ENCODE results near the gene PLEKHA4. TPM values are rescaled to one million over a fixed set of nuclear protein-coding genes. Genes with fewer than 3 reads are reported as not detected.
A peak's percentile ranks its signal among the peaks of the same experiment; 100 is the strongest.

The PLEKHA4 gene
- total and polyA plus RNA-seq, 9 of the 15 experiments (the other 6 are each of a cell fraction or from before 2014, with no cell fraction given) = 0.07 to 30.8 (median 11.4) TPM

DNA sequence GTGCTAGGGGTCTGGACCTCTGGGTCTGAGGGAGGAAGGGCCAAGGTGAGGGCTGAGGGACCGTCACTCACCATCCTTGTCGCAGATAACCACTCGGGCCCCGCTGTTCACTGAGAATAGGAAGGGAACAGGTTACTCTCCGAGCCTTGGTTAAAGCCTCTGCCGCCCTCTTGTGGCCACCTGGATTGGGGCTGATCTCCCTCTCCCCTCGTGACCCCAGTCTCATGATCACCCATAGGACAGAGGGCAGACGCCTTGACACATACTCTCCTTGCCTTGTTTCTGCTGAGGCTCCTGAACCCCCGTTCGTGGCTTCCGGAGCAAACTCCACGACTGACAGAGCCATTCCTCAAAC is 32.7 kb downstream of the PLEKHA4 start (continued):
- TF ChIP-seq, protein P1, sequence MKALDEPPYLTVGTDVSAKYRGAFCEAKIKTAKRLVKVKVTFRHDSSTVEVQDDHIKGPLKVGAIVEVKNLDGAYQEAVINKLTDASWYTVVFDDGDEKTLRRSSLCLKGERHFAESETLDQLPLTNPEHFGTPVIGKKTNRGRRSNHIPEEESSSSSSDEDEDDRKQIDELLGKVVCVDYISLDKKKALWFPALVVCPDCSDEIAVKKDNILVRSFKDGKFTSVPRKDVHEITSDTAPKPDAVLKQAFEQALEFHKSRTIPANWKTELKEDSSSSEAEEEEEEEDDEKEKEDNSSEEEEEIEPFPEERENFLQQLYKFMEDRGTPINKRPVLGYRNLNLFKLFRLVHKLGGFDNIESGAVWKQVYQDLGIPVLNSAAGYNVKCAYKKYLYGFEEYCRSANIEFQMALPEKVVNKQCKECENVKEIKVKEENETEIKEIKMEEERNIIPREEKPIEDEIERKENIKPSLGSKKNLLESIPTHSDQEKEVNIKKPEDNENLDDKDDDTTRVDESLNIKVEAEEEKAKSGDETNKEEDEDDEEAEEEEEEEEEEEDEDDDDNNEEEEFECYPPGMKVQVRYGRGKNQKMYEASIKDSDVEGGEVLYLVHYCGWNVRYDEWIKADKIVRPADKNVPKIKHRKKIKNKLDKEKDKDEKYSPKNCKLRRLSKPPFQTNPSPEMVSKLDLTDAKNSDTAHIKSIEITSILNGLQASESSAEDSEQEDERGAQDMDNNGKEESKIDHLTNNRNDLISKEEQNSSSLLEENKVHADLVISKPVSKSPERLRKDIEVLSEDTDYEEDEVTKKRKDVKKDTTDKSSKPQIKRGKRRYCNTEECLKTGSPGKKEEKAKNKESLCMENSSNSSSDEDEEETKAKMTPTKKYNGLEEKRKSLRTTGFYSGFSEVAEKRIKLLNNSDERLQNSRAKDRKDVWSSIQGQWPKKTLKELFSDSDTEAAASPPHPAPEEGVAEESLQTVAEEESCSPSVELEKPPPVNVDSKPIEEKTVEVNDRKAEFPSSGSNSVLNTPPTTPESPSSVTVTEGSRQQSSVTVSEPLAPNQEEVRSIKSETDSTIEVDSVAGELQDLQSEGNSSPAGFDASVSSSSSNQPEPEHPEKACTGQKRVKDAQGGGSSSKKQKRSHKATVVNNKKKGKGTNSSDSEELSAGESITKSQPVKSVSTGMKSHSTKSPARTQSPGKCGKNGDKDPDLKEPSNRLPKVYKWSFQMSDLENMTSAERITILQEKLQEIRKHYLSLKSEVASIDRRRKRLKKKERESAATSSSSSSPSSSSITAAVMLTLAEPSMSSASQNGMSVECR (CRISPR knock-in tag; IDR thresholded peaks at IDR 0.05) = no peak
- TF ChIP-seq CAMTA2 (CRISPR knock-in tag; conservative IDR thresholded peaks at IDR 0.05) = no peak
- peak; percentile 84 for TF ChIP-seq ZBTB7A (IDR thresholded peaks at IDR 0.05; ENCODE audit: borderline replicate concordance, control insufficient read depth, low read depth, low read length)
- no peak for TF ChIP-seq ATF1 (CRISPR knock-in tag; IDR thresholded peaks at IDR 0.05)
- TF ChIP-seq ATF1 (tag; IDR thresholded peaks at IDR 0.05) = peak; percentile 29; the same call in 1 of the 2 replicates
- TF ChIP-seq MAFG (tag; conservative IDR thresholded peaks at IDR 0.05) = no peak
- TF ChIP-seq, protein P2, sequence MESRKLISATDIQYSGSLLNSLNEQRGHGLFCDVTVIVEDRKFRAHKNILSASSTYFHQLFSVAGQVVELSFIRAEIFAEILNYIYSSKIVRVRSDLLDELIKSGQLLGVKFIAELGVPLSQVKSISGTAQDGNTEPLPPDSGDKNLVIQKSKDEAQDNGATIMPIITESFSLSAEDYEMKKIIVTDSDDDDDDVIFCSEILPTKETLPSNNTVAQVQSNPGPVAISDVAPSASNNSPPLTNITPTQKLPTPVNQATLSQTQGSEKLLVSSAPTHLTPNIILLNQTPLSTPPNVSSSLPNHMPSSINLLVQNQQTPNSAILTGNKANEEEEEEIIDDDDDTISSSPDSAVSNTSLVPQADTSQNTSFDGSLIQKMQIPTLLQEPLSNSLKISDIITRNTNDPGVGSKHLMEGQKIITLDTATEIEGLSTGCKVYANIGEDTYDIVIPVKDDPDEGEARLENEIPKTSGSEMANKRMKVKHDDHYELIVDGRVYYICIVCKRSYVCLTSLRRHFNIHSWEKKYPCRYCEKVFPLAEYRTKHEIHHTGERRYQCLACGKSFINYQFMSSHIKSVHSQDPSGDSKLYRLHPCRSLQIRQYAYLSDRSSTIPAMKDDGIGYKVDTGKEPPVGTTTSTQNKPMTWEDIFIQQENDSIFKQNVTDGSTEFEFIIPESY (CRISPR knock-in tag; IDR thresholded peaks at IDR 0.05) = peak; percentile 70
- TF ChIP-seq IFI16 (CRISPR knock-in tag; IDR thresholded peaks at IDR 0.05) = no peak
- TF ChIP-seq ZNF280B (CRISPR knock-in tag; IDR thresholded peaks at IDR 0.05) = no peak
- TF ChIP-seq, protein P3, sequence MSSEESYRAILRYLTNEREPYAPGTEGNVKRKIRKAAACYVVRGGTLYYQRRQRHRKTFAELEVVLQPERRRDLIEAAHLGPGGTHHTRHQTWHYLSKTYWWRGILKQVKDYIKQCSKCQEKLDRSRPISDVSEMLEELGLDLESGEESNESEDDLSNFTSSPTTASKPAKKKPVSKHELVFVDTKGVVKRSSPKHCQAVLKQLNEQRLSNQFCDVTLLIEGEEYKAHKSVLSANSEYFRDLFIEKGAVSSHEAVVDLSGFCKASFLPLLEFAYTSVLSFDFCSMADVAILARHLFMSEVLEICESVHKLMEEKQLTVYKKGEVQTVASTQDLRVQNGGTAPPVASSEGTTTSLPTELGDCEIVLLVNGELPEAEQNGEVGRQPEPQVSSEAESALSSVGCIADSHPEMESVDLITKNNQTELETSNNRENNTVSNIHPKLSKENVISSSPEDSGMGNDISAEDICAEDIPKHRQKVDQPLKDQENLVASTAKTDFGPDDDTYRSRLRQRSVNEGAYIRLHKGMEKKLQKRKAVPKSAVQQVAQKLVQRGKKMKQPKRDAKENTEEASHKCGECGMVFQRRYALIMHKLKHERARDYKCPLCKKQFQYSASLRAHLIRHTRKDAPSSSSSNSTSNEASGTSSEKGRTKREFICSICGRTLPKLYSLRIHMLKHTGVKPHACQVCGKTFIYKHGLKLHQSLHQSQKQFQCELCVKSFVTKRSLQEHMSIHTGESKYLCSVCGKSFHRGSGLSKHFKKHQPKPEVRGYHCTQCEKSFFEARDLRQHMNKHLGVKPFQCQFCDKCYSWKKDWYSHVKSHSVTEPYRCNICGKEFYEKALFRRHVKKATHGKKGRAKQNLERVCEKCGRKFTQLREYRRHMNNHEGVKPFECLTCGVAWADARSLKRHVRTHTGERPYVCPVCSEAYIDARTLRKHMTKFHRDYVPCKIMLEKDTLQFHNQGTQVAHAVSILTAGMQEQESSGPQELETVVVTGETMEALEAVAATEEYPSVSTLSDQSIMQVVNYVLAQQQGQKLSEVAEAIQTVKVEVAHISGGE (CRISPR knock-in tag; IDR thresholded peaks at IDR 0.05) = peak in 1 of 3 experiments; percentile 27; a peak in 1 of 6 replicates
- TF ChIP-seq KLF16 (IDR thresholded peaks at IDR 0.05) = no peak
- TF ChIP-seq HDAC2 (IDR thresholded peaks at IDR 0.05) = 0 out of 2 replicates have a peak, but pooled peaks have one; percentile 14
- TF ChIP-seq ZFP36 (IDR thresholded peaks at IDR 0.05; ENCODE audit: low read depth, low read length, partially characterized antibody) = peak; percentile 56
- TF ChIP-seq TCF7 (IDR thresholded peaks at IDR 0.05; ENCODE audit: borderline replicate concordance) = no peak
